Panc1 (cell line): ENCODE results near the gene CRNKL1. TPM values are rescaled to one million over a fixed set of nuclear protein-coding genes. Genes with fewer than 3 reads are reported as not detected.
A peak's percentile ranks its signal among the peaks of the same experiment; 100 is the strongest.

Source experiments
- ATAC-seq: fragments of 200-7000 bp; cut with Tn5 transposase; 2 replicates; pipeline ENCODE4 v1.9.1; 2020; ENCODE audit warnings: mild to moderate bottlenecking, moderate library complexity
- BruUV-seq: library from RNA; stranded (reverse); fragments of 400-500 nt; replicated peaks from 2 replicates; lab custom pipeline; 2021; lab: Mats Ljungman, UMichigan
- CTCF ChIA-PET: fragments of 300-600 bp; sonication (Branson Sonifier 250); formaldehyde crosslinking; loops from one replicate; lab custom pipeline; 2022; ENCODE audit warnings: antibody characterized with exemption; lab: Charles Lee
- POLR2A ChIA-PET: fragments of 300-600 bp; sonication (Branson Sonifier 250); formaldehyde crosslinking; loops from one replicate; lab custom pipeline; 2022; ENCODE audit warnings: antibody characterized with exemption; lab: Charles Lee
- DNase-seq: peaks from one replicate; pipeline ENCODE4 v3.0.0-alpha.2; 2010; ENCODE audit warnings: low read depth, low spot score
- H3K27ac ChIP-seq: 2 replicates; pipeline ENCODE4 v1.5.1; 2011; ENCODE audit warnings: mild to moderate bottlenecking, low read length, inconsistent platforms
- H3K27me3 ChIP-seq: fragments of 200-500 bp; sonication (Bioruptor generic); 2 replicates; pipeline ENCODE4 v1.6.0; 2014; ENCODE audit warnings: low read length, inconsistent platforms; ENCODE audit not compliant: control insufficient read depth, insufficient read depth
- H3K36me3 ChIP-seq: fragments of 200-500 bp; sonication (Bioruptor generic); 2 replicates; pipeline ENCODE4 v1.5.1; 2014; ENCODE audit warnings: inconsistent platforms, mild to moderate bottlenecking, low read length, moderate library complexity; ENCODE audit not compliant: control insufficient read depth, insufficient read depth
- H3K4me1 ChIP-seq: 2 replicates; pipeline ENCODE4 v1.5.1; 2011; ENCODE audit warnings: inconsistent platforms, mild to moderate bottlenecking, low read length, moderate library complexity; ENCODE audit not compliant: control insufficient read depth, insufficient read depth
- H3K4me3 ChIP-seq, 2 experiments: 2 replicates each; pipeline ENCODE4 v1.5.1; 2011 to 2012; ENCODE audit warnings: low read depth in 2 of 2, low read length in 2 of 2, mild to moderate bottlenecking in 2 of 2, inconsistent platforms in 1 of 2, moderate library complexity in 1 of 2
- H3K9me3 ChIP-seq: fragments of 200-500 bp; sonication (Bioruptor generic); 2 replicates; pipeline ENCODE4 v1.5.1; 2014; ENCODE audit warnings: low read depth, mild to moderate bottlenecking, inconsistent platforms, low read length, moderate library complexity; ENCODE audit not compliant: control insufficient read depth, insufficient read depth
- CTCF ChIP-seq: fragments of 450-650 bp; IDR thresholded peaks from 2 replicates; pipeline ENCODE4 v1.5.1; 2017; ENCODE audit warnings: mild to moderate bottlenecking
- POLR2AphosphoS5 ChIP-seq: IDR thresholded peaks from 2 replicates; pipeline ENCODE4 v1.6.1; 2012; ENCODE audit warnings: mild to moderate bottlenecking, low read depth, low read length, moderate library complexity
- SIN3A ChIP-seq: IDR thresholded peaks from 2 replicates; pipeline ENCODE4 v1.6.1; 2012; ENCODE audit warnings: low read depth, mild to moderate bottlenecking, low read length, moderate library complexity, borderline replicate concordance; ENCODE audit not compliant: insufficient read depth
- TCF7L2 ChIP-seq: IDR thresholded peaks from 2 replicates; pipeline ENCODE4 v1.6.1; 2011; ENCODE audit warnings: mild to moderate bottlenecking, low read depth, low read length, inconsistent platforms
- in situ Hi-C: cut with HindIII; loops from 2 replicates; pipeline ENCODE4 v1.10.0; 2016; ENCODE audit warnings: low sequenced_read_pairs, low pct_unique_long_range_greater_than_20kb
- intact Hi-C: fragments of 100-400 bp; cut with micrococcal nuclease; formaldehyde crosslinking; loops from one replicate; pipeline ENCODE4 v1.10.0; 2022; ENCODE audit not compliant: unreplicated experiment
- total RNA-seq: library from RNA; stranded (reverse); gene quantifications from one replicate; pipeline ENCODE4 v1.2.1, GENCODE V29; 2021; ENCODE audit not compliant: unreplicated experiment
- TF ChIP-seq, protein P1 (sequence below), 2 experiments: IDR thresholded peaks; 2 replicates each; pipeline ENCODE4 v1.6.1; 2011 to 2012; ENCODE audit warnings: low read depth in 2 of 2, control low read depth in 1 of 2, low read length in 1 of 2, mild to moderate bottlenecking in 1 of 2, moderate library complexity in 1 of 2; ENCODE audit not compliant: insufficient read depth in 1 of 2

Gene CRNKL1
- total RNA-seq, 1 experiment from 2014 or later = 16.4 TPM

GRCh38 chr20:20060234-20060998 is 8.2 kb upstream of the CRNKL1 start:
- Histone ChIP-seq H3K27ac (no peak overlapping the region), H3K9me3 (no peaks in the 10 kb centered on the region), H3K27me3 (peaks cover 11% of the 10 kb centered on the region; the same call in 1 of the 2 replicates), H3K4me1 (no peaks in the 10 kb centered on the region), H3K4me3 (no peak overlapping the region), H3K36me3 (no peaks in the 10 kb centered on the region)
- in situ Hi-C loops (no loop called here), intact Hi-C loops (no loop called here)
- ChIA-PET CTCF (no interaction called here), POLR2A (no interaction called here)
- TF ChIP-seq SIN3A (no peak), TCF7L2 (no peak), CTCF (no peak), POLR2AphosphoS5 (no peak)
- TF ChIP-seq, protein P1, sequence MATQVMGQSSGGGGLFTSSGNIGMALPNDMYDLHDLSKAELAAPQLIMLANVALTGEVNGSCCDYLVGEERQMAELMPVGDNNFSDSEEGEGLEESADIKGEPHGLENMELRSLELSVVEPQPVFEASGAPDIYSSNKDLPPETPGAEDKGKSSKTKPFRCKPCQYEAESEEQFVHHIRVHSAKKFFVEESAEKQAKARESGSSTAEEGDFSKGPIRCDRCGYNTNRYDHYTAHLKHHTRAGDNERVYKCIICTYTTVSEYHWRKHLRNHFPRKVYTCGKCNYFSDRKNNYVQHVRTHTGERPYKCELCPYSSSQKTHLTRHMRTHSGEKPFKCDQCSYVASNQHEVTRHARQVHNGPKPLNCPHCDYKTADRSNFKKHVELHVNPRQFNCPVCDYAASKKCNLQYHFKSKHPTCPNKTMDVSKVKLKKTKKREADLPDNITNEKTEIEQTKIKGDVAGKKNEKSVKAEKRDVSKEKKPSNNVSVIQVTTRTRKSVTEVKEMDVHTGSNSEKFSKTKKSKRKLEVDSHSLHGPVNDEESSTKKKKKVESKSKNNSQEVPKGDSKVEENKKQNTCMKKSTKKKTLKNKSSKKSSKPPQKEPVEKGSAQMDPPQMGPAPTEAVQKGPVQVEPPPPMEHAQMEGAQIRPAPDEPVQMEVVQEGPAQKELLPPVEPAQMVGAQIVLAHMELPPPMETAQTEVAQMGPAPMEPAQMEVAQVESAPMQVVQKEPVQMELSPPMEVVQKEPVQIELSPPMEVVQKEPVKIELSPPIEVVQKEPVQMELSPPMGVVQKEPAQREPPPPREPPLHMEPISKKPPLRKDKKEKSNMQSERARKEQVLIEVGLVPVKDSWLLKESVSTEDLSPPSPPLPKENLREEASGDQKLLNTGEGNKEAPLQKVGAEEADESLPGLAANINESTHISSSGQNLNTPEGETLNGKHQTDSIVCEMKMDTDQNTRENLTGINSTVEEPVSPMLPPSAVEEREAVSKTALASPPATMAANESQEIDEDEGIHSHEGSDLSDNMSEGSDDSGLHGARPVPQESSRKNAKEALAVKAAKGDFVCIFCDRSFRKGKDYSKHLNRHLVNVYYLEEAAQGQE (IDR thresholded peaks at IDR 0.05; ENCODE audit: insufficient read depth in 1 of 2, low read depth in 2 of 2, low read length in 1 of 2) = no peak
- no peak for DNase-seq
- BruUV-seq = no TSS peak
- no peak for ATAC-seq

DNA sequence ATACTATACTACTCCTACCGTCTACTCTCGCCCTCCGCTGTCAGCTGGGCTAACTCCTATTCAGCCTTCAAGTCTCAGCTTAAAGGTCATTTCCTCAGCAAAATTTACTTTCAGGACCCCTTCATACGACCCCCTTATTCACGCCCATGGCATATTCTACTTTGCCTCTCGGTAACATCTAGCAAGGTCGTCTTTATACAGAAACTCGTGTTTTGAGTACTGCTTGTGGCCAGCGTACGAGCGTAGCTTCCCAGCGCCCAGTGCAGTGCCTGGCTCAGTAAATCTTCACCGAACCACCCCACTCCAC is 546 bp downstream of the CRNKL1 start:
- intact Hi-C loops = no loop called here
- TF ChIP-seq TCF7L2 = no peak
- no peak for TF ChIP-seq SIN3A
- TF ChIP-seq, protein P1 (IDR thresholded peaks at IDR 0.05; ENCODE audit: insufficient read depth in 1 of 2, low read depth in 2 of 2, low read length in 1 of 2) = no peak
- TF ChIP-seq POLR2AphosphoS5 = no peak
- no peak for TF ChIP-seq CTCF
- Histone ChIP-seq H3K27ac (peak overlapping the region; percentile 89), H3K4me1 (no peaks in the 10 kb centered on the region; the same call in 1 of the 2 replicates), H3K9me3 (no peaks in the 10 kb centered on the region), H3K36me3 (peaks cover 31% of the 10 kb centered on the region), H3K4me3 (peak overlapping the region; percentile 99 to 100), H3K27me3 (no peaks in the 10 kb centered on the region)
- ChIA-PET POLR2A (no interaction called here), CTCF (interaction anchor here (1.4 kb wide), 1 partner anchor 8 kb away, joined by 4 read pairs; no protein-coding TSS in a partner anchor)
- in situ Hi-C loops = no loop called here
- peak; percentile 49 for ATAC-seq
- no peak for DNase-seq
- BruUV-seq = no TSS peak
